HCT116 (cell line): ENCODE measurements around the gene BCAR1. TPM values are rescaled to one million over a fixed set of nuclear protein-coding genes. Genes with fewer than 3 reads are reported as not detected.

ENCODE experiments used
- ATAC-seq: fragments of 200-7000 bp; cut with Tn5 transposase; 2 replicates; pipeline ENCODE4 v1.9.1; 2020; ENCODE audit warnings: mild to moderate bottlenecking, moderate library complexity
- BruUV-seq: library from RNA; stranded (reverse); fragments of 400-500 nt; replicated peaks from 2 replicates; lab custom pipeline; 2021; lab: Mats Ljungman, UMichigan
- CTCF ChIA-PET: fragments of 300-600 bp; sonication (Branson Sonifier 250); formaldehyde crosslinking; loops from one replicate; lab custom pipeline; 2021; ENCODE audit warnings: antibody characterized with exemption; lab: Charles Lee
- POLR2A ChIA-PET: fragments of 300-600, 350-600 bp; sonication (Branson Sonifier 250); formaldehyde crosslinking; loops from one replicate; lab custom pipeline; 2021; ENCODE audit warnings: antibody characterized with exemption; lab: Charles Lee
- RAD21 ChIA-PET, 2 experiments: fragments of 300-600 bp; sonication (Branson Sonifier 250); formaldehyde crosslinking; loops; one replicate each; lab custom pipeline; 2023; ENCODE audit warnings: low total read pairs in 2 of 2; ENCODE audit not compliant: uncharacterized antibody in 2 of 2, unreplicated experiment in 2 of 2, low non-redundant PET in 1 of 2; lab: Charles Lee
- DNase-seq: peaks from one replicate; pipeline ENCODE4 v3.0.0-alpha.2; 2010; ENCODE audit warnings: low read depth, low spot score
- H2AFZ ChIP-seq: fragments of 200-600 bp; shearing (Covaris generic), sonication (generic); 2 replicates; pipeline ENCODE4 v1.6.1; 2017; ENCODE audit warnings: low read depth, mixed run types, mixed read lengths, antibody characterized with exemption, low read length; ENCODE audit not compliant: poor library complexity, severe bottlenecking
- H3K27ac ChIP-seq: 2 replicates; pipeline ENCODE4 v1.5.1; 2012; ENCODE audit warnings: low read depth, low read length
- H3K27me3 ChIP-seq: fragments of 200-600 bp; sonication (generic); 2 replicates; pipeline ENCODE4 v1.6.1; 2016; ENCODE audit warnings: mixed run types, low read length, mixed read lengths; ENCODE audit not compliant: insufficient read depth
- H3K36me3 ChIP-seq, 2 experiments: fragments of 200-500 bp in 1 of 2; fragments of 200-600 bp in 1 of 2; sonication (Bioruptor generic) in 1 of 2; sonication (generic) in 1 of 2; 2 replicates each; pipeline versions ENCODE4 v1.5.1 to v1.6.1; 2014 to 2016; ENCODE audit warnings: low read length in 2 of 2, inconsistent platforms in 1 of 2, mixed read lengths in 1 of 2, mixed run types in 1 of 2; ENCODE audit not compliant: insufficient read depth in 2 of 2, control insufficient read depth in 1 of 2
- H3K4me1 ChIP-seq, 2 experiments: fragments of 200-600 bp in 1 of 2; sonication (generic) in 1 of 2; 2 replicates each; pipeline versions ENCODE4 v1.5.1 to v1.6.1; 2012 to 2017; ENCODE audit warnings: low read length in 2 of 2, inconsistent platforms in 1 of 2, mild to moderate bottlenecking in 1 of 2, mixed read lengths in 1 of 2, mixed run types in 1 of 2, moderate library complexity in 1 of 2; ENCODE audit not compliant: insufficient read depth in 2 of 2, control insufficient read depth in 1 of 2
- H3K4me2 ChIP-seq: fragments of 200-600 bp; sonication (generic); 2 replicates; pipeline ENCODE4 v1.6.1; 2017; ENCODE audit warnings: mixed run types, low read length, mixed read lengths
- H3K4me3 ChIP-seq, 2 experiments: fragments of 200-600 bp in 1 of 2; sonication (generic) in 1 of 2; replicated peaks in 1 of 2; 2 replicates each; pipeline ENCODE4 v1.5.1; 2011 to 2016; ENCODE audit warnings: low read length in 2 of 2, control low read depth in 1 of 2, low read depth in 1 of 2, mild to moderate bottlenecking in 1 of 2, mixed read lengths in 1 of 2, mixed run types in 1 of 2
- H3K79me2 ChIP-seq: fragments of 200-600 bp; sonication (generic); 2 replicates; pipeline ENCODE4 v1.6.1; 2017; ENCODE audit warnings: mild to moderate bottlenecking, mixed run types, low read length, moderate library complexity, mixed read lengths; ENCODE audit not compliant: insufficient read depth
- H3K9ac ChIP-seq: fragments of 200-600 bp; sonication (generic); 2 replicates; pipeline ENCODE4 v1.6.1; 2016; ENCODE audit warnings: low read length, mixed read lengths
- H3K9me2 ChIP-seq: fragments of 200-600 bp; sonication (generic), shearing (Covaris generic); 2 replicates; pipeline ENCODE4 v1.6.1; 2017; ENCODE audit warnings: mixed run types, mild to moderate bottlenecking, moderate library complexity; ENCODE audit not compliant: insufficient read depth
- H3K9me3 ChIP-seq, 2 experiments: fragments of 200-500 bp in 1 of 2; fragments of 200-600 bp in 1 of 2; sonication (Bioruptor generic) in 1 of 2; sonication (generic) in 1 of 2; 2 replicates each; pipeline ENCODE4 v1.6.1; 2014 to 2017; ENCODE audit warnings: low read length in 2 of 2, mixed read lengths in 2 of 2, inconsistent platforms in 1 of 2, low read depth in 1 of 2, mild to moderate bottlenecking in 1 of 2, mixed run types in 1 of 2, moderate library complexity in 1 of 2; ENCODE audit not compliant: control insufficient read depth in 1 of 2, insufficient read depth in 1 of 2
- H4K20me1 ChIP-seq: fragments of 200-600 bp; sonication (generic), shearing (Covaris generic); 2 replicates; pipeline ENCODE4 v1.6.1; 2017; ENCODE audit warnings: mixed run types, mild to moderate bottlenecking, moderate library complexity; ENCODE audit not compliant: insufficient read depth
- CBX3 ChIP-seq: IDR thresholded peaks from 2 replicates; pipeline ENCODE4 v1.6.1; 2012; ENCODE audit warnings: low read depth
- ELF1 ChIP-seq: IDR thresholded peaks from 2 replicates; pipeline ENCODE4 v1.6.1; 2012; ENCODE audit warnings: low read depth, borderline replicate concordance
- TCF7L2 ChIP-seq: IDR thresholded peaks from 2 replicates; pipeline ENCODE4 v1.7.0; 2011; ENCODE audit warnings: borderline replicate concordance, inconsistent platforms; ENCODE audit not compliant: insufficient read depth, insufficient read length; ENCODE audit errors: extremely low read depth
- intact Hi-C: fragments of 100-400 bp; cut with micrococcal nuclease; formaldehyde crosslinking; loops from 2 replicates; pipeline ENCODE4 v1.10.0; 2022
- total RNA-seq: library from RNA; stranded (reverse); gene quantifications from one replicate; pipeline ENCODE4 v1.2.1, GENCODE V29; 2021; ENCODE audit not compliant: unreplicated experiment

Gene BCAR1
- total RNA-seq, 1 experiment from 2014 or later: 49.6 TPM

- DNase-seq (no peak), ATAC-seq (no peak)
- no peak overlapping the region for H2AFZ ChIP-seq
- intact Hi-C loops: no loop called here
- no peaks in the 10 kb centered on the region for H4K20me1 ChIP-seq
- H3K9me2 ChIP-seq: no peaks in the 10 kb centered on the region
- no peaks in the 10 kb centered on the region for H3K36me3 ChIP-seq
- ChIA-PET CTCF (no interaction called here), RAD21 (no interaction called here), POLR2A (no interaction called here)
- no peak overlapping the region for H3K9ac ChIP-seq
- BruUV-seq: no TSS peak
- TF ChIP-seq TCF7L2: no peak
- no peak for TF ChIP-seq ELF1
- no peak for TF ChIP-seq CBX3
- no peak overlapping the region for H3K4me2 ChIP-seq
- H3K27me3 ChIP-seq: no peaks in the 10 kb centered on the region
- no peak overlapping the region for H3K27ac ChIP-seq
- no peaks in the 10 kb centered on the region for H3K79me2 ChIP-seq
- peaks cover 9 to 17% of the 10 kb centered on the region in 2 experiments; a peak in 3 of 4 replicates for H3K9me3 ChIP-seq
- no peak overlapping the region for H3K4me3 ChIP-seq
- no peaks in the 10 kb centered on the region for H3K4me1 ChIP-seq
These were observed 72.2 kb downstream of the BCAR1 start for GRCh38 chr16:75179208-75179607.

Other genes with a start within 250 kb of the BCAR1 start
- 3.4 TPM for gene LDHD, start 134.8 kb downstream of the BCAR1 start, total RNA-seq
- gene ZFP1, start 103.1 kb downstream of the BCAR1 start, total RNA-seq: 12.8 TPM
- gene CTRB2, start 44.5 kb downstream of the BCAR1 start, total RNA-seq: 10.0 TPM
- 5.6 TPM for gene CTRB1, start 32.6 kb downstream of the BCAR1 start, total RNA-seq
- gene CFDP1, start 181.9 kb upstream of the BCAR1 start, total RNA-seq: 45.3 TPM
- gene TMEM170A, start 213.1 kb upstream of the BCAR1 start, total RNA-seq: 34.5 TPM
- 17.9 TPM for gene CHST6, start 243.8 kb upstream of the BCAR1 start, total RNA-seq